HG03521 (cell line): ENCODE data around the gene PDZK1.
A peak's percentile ranks its signal among the peaks of the same experiment; 100 is the strongest.
"Not testable (repeated sequence)": the region's sequence is repeated elsewhere in the genome, so short reads cannot be mapped to it uniquely, and the experiment has no call there.

Experiments used
- ATAC-seq: cut with Tn5 transposase; IDR thresholded peaks from one replicate; pipeline ENCODE4 v1.9.1; 2021; ENCODE audit warnings: mild to moderate bottlenecking, moderate library complexity; ENCODE audit not compliant: unreplicated experiment

PDZK1 gene

DNA sequence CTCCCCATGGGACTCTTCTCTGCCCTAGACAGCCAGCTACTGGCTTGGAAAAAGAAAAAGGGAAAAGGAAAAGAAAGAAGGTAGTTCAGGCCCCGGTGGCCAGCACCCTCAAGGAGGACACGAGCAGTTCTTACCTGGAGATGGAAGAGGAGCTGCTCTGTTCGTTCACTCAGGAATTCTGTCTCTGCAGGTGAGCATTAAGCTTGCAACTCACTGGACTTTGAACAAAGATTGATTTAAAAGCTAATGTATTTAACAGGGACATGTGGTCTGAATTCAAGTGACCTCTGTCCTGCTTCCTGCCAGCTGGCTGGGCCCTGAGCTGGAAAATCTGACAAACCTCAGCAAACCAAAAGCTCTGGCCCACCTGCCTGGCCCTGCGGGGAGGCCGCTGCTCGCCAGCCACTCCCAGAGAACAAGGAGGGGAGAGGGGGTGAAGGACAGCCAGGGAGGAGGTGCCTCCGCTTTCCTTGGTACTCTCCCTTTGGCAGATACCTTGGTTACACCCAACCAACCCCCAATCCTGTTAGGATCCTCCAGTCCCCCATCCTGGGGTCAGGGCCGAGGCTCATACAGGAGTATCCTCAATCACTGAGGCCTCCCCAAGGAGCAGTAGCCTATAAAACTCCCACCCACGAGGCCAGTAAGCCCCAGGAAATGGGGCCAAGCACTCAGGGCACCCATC lies at the start of gene PDZK1:
TSS of gene PDZK1 (minus strand) at position 186 of the 685 bp plus-strand sequence. CDS start 19,347 bp downstream, outside the sequence.
- no peak for ATAC-seq

GRCh38 chr1:145751491-145752037 lies 44.4 kb upstream of the PDZK1 start:
- ATAC-seq: no peak

GRCh38 chr1:145750426-145750825 lies 43.3 kb upstream of the PDZK1 start:
- ATAC-seq: no peak

- ATAC-seq: no peak
Observed at GRCh38 chr1:145747398-145748247, 40.5 kb upstream of the PDZK1 start.

GRCh38 chr1:145740269-145740668 lies 33.1 kb upstream of the PDZK1 start:
- no peak for ATAC-seq

DNA sequence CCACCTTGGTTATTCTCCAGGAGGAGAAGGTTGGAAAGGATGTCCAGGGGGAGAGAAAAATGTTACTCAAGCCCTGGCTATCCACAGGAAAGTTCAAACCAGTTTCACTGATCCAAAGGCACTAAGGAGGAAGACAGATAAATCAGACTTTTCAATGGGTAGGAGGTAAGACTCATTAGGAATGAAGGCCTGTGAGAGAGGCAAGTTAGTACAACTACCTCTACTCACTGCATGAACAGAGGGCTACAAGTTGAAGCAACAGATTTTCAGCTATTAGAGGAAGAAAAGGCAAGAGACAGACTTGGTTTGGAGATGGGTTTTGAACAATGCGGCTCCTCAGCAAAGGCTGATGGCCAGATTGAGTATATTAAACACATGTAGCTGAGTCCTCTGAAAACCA lies 29.0 kb upstream of the PDZK1 start:
- ATAC-seq: no peak

DNA sequence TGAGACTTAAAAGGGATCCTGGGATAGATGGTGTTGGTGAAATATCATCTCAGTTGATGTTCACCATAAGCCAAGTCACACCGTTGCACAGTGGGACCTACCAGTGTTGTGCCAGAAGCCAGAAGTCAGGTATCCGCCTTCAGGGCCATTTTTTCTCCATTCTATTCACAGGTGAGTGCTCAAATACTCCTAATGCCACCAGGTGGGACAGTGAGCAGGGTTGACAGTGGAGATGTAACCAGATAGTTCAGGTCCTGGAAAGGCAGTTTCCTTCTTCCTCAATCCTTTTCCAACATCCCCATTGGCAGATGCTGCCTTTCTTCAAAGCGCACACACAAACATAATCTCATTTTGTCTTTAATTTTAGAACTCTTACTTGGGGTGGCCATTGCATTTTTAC lies 23.7 kb upstream of the PDZK1 start:
- ATAC-seq: no peak

- no peak for ATAC-seq
Observed at GRCh38 chr1:145730467-145730866, 23.3 kb upstream of the PDZK1 start.

DNA sequence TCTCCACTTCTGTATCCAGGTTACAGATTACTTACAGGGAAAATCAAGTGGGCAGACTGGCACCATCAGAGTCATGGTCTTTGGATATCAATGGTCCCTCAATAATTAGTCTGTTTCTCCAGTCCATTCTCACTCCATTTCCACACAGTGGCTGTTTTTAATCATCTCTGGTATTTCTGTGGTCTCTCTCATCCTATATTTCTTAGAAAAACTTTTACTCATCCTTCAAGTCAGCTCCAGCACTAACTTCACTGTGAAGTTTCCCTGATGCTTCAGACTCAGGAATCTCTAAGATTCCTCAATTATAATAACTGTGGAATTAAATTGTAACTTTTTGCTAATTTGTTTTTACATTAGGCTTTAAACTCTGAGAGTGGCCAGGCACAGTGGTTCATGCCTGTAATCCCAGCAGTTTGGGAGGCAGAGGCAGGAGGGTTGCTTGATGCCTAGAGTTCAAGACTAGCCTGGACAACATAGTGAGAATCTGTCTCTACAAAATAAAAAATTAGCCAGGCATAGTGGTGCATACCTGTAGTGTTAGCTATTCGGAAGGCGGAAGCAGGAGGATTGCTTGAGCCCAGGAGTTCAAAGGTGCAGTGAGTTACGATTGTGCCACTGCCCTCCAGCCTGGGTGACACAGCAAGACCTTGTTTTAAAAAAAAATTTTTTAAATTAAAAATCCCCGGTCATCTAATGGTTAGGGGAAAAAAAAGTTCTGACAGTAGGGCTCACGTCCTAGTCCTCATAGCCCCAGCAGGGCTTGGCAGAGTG lies 22.7 kb upstream of the PDZK1 start:
- ATAC-seq: no peak

DNA sequence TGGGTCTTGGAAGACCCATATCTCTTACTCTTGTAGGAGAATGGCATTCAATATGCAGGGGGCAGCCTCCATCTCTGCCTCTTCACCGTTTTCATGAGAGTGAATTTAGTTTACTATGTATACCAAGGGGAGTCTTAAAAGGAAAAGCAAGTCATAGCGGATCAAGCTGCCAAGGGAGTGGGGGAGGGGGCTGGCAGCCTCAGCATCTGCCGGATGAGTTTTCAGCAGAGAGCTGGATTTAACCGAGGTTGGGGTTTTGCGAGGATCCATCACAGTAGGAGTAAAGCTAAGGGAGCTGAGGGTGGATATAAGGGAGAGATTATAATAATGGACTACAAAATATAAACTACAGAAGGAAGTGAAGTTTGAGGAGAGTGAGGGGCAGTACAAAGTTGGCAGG lies 22.0 kb upstream of the PDZK1 start:
- ATAC-seq: no peak

- ATAC-seq: not testable (repeated sequence)
Observed at GRCh38 chr1:145726193-145726592, 19.0 kb upstream of the PDZK1 start.

DNA sequence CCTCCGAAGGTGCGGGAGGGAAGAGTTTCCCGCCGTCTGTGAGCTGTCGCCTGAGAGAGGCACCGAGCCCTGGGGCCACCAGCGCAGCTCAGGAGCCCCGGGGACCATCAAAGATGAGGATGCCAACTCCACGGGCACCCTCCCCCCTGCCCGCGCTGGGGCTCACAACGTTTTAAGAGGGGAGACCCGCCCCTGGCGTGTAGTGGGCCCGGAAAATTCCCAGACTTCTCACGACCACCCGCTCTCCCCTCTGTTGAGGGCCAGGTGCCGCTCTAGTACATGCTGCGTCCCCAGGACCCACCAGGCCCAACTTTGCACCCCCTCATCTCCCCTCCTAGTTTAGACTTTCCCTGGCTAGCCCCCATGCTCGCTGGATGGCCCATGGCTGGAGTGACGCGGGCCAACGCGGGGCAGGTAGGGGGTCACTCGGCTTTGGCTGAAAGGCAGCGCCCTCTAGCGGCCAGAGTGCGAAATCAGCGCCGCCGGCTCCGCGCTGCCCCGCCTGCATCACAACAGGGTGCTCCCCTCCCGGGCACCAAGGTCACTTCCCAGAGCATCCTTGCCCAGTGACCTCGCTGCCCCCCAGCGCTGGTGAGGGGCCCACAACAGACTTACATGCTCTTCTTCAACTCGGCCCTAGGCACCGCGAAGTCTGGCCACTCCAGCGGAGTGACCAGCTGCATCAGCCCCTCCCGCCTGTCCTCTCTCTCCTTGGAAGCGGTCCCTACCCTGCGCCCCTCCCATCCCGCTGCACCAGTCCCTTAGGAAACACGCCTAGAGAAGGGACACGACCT lies 13.9 kb upstream of the PDZK1 start:
- ATAC-seq: peak; percentile 74

GRCh38 chr1:145720556-145720877 lies 13.3 kb upstream of the PDZK1 start:
- no peak for ATAC-seq

GRCh38 chr1:145719230-145720079 lies 12.3 kb upstream of the PDZK1 start, which contains the start of gene CD160:
TSS of gene CD160 (plus strand) at chr1:145719499. CDS start at chr1:145728328, 8,829 bp downstream.
- ATAC-seq: no peak

DNA sequence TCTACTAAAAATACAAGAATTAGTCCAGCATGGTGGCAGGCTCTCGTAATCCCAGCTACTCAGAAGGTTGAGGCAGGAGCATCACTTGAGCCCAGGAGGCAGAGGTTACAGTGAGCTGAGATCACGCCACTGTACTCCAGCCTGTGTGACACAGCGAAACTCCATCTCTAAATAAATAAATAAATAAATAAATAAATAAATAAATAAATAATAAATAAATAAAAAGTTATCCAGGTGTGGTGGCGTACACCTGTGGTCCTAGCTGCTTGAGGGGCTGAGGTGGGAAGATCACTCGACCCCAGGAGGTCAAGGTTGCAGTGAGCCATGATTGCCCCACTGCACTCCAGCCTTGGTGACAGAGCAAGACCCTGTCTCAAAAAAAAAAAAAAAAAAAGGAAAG lies 11.3 kb upstream of the PDZK1 start:
- not testable (repeated sequence) for ATAC-seq

DNA sequence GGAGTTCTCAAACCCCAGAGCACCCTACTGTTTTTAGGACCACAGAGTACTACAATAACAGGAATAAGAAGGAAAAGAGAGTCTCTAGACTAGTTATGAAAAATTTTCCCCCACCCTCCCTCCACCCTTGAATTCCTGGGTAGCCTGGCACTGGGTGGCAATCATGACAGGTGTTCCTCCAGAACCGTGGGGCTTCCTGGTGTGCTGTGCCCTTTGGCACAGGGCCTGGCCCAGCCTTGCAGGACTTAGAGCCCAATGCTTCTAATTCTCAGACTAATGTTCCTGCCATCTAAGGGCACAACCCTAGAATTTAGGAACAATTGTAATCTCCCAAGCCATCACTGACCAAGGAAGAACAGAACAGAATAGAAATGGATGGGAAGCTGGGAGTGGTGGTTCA lies 10.7 kb upstream of the PDZK1 start:
- no peak for ATAC-seq

GRCh38 chr1:145716641-145717345 lies 9.6 kb upstream of the PDZK1 start:
- no peak for ATAC-seq

- ATAC-seq: no peak
Observed at GRCh38 chr1:145714524-145715111, 7.5 kb upstream of the PDZK1 start.
